A673 (cell line): ENCODE measurements around the gene NCKAP5. TPM values are rescaled to one million over a fixed set of nuclear protein-coding genes. Genes with fewer than 3 reads are reported as not detected.

ENCODE experiments used
- BruUV-seq: library from RNA; stranded (reverse); fragments of 400-500 nt; replicated peaks from 2 replicates; lab custom pipeline; 2021; lab: Mats Ljungman, UMichigan
- CTCF ChIA-PET: fragments of 300-600 bp; sonication (Branson Sonifier 250); formaldehyde crosslinking; loops from one replicate; lab custom pipeline; 2022; ENCODE audit warnings: antibody characterized with exemption; lab: Charles Lee
- POLR2A ChIA-PET: fragments of 300-600 bp; sonication (Branson Sonifier 250); formaldehyde crosslinking; loops from one replicate; lab custom pipeline; 2022; ENCODE audit warnings: antibody characterized with exemption; ENCODE audit not compliant: low non-redundant PET; lab: Charles Lee
- DNase-seq: peaks from one replicate; pipeline ENCODE4 v3.0.0-alpha.2; 2015; ENCODE audit warnings: low spot score
- H3K27ac ChIP-seq: fragments of 200-600 bp; sonication (generic); 2 replicates; pipeline ENCODE4 v1.5.1; 2016; ENCODE audit warnings: mixed run types, low read depth, mild to moderate bottlenecking, mixed read lengths, antibody characterized with exemption, low read length; ENCODE audit not compliant: poor library complexity, severe bottlenecking
- H3K27me3 ChIP-seq: fragments of 200-600 bp; sonication (generic); replicated peaks from 2 replicates; pipeline ENCODE4 v1.6.1; 2017; ENCODE audit warnings: mixed run types, low read depth, mild to moderate bottlenecking, mixed read lengths, antibody characterized with exemption, low read length; ENCODE audit not compliant: insufficient read depth, poor library complexity
- H3K36me3 ChIP-seq: fragments of 200-600 bp; sonication (generic); 2 replicates; pipeline ENCODE4 v1.6.1; 2016; ENCODE audit warnings: mixed run types, mild to moderate bottlenecking, mixed read lengths, antibody characterized with exemption, low read length; ENCODE audit not compliant: insufficient read depth, poor library complexity, severe bottlenecking
- H3K4me1 ChIP-seq: fragments of 200-600 bp; sonication (generic); 2 replicates; pipeline ENCODE4 v1.6.1; 2017; ENCODE audit warnings: mixed run types, mild to moderate bottlenecking, mixed read lengths, antibody characterized with exemption, low read length; ENCODE audit not compliant: insufficient read depth, poor library complexity, severe bottlenecking
- H3K4me3 ChIP-seq: fragments of 200-600 bp; sonication (generic); 2 replicates; pipeline ENCODE4 v1.5.1; 2016; ENCODE audit warnings: low read depth, mixed run types, mild to moderate bottlenecking, mixed read lengths, low read length; ENCODE audit not compliant: poor library complexity, severe bottlenecking
- H3K9me3 ChIP-seq: fragments of 200-600 bp; sonication (generic); 2 replicates; pipeline ENCODE4 v1.6.1; 2016; ENCODE audit warnings: mixed run types, low read depth, mild to moderate bottlenecking, mixed read lengths, antibody characterized with exemption, low read length; ENCODE audit not compliant: poor library complexity, severe bottlenecking
- EZH2 ChIP-seq: fragments of 200-600 bp; sonication (generic); IDR thresholded peaks from 2 replicates; pipeline ENCODE4 v1.6.1; 2017; ENCODE audit warnings: borderline replicate concordance, low read depth, mild to moderate bottlenecking, mixed read lengths, antibody characterized with exemption, low read length; ENCODE audit not compliant: poor library complexity, severe bottlenecking
- intact Hi-C: fragments of 100-400 bp; cut with micrococcal nuclease; formaldehyde crosslinking; loops from one replicate; pipeline ENCODE4 v1.10.0; 2022; ENCODE audit not compliant: unreplicated experiment
- total RNA-seq: library from RNA; stranded (reverse); gene quantifications from 2 replicates; pipeline ENCODE4 v1.2.3, GENCODE V29; 2021
- TF ChIP-seq, protein P1 (sequence below): fragments of 300-800, 200-600 bp; sonication (generic); conservative IDR thresholded peaks from 2 replicates; pipeline ENCODE4 v1.5.1; 2017; ENCODE audit warnings: low read depth, mild to moderate bottlenecking, antibody characterized with exemption, low read length, moderate library complexity, mixed read lengths

NCKAP5 gene
- total RNA-seq, 1 experiment from 2014 or later = 26.6 TPM

DNA sequence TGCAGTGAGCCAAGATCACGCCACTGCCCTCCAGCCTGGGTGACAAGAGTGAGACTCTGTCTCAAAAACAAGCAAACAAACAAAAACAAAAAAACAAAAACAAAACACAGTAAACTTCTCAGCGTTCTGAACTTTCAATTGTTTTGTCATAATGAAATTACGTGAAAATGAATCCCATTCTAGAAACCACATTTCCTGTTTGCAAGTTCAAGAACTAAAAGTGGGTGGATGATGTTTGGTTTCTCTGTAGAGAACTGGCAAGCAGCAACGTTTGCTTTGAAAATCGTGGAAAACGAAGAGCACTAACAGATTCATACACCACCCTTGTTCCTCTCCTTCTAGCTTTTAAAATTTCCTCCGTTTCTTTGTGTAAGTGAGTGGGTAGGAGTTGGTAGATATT, 672.2 kb downstream of the NCKAP5 start:
- BruUV-seq = no TSS peak
- no peak for DNase-seq
- no peaks in the 10 kb centered on the region for H3K27me3 ChIP-seq
- no peaks in the 10 kb centered on the region for H3K36me3 ChIP-seq
- ChIA-PET POLR2A (interaction anchor here (0.6 kb wide), 1 partner anchor 145 kb away, joined by 3 read pairs; no protein-coding TSS in a partner anchor), CTCF (no interaction called here)
- H3K27ac ChIP-seq = no peak overlapping the region
- no peaks in the 10 kb centered on the region for H3K9me3 ChIP-seq
- no peak overlapping the region for H3K4me3 ChIP-seq
- no peaks in the 10 kb centered on the region for H3K4me1 ChIP-seq
- intact Hi-C loops = no loop called here
- TF ChIP-seq EZH2 = no peak
- TF ChIP-seq, protein P1, sequence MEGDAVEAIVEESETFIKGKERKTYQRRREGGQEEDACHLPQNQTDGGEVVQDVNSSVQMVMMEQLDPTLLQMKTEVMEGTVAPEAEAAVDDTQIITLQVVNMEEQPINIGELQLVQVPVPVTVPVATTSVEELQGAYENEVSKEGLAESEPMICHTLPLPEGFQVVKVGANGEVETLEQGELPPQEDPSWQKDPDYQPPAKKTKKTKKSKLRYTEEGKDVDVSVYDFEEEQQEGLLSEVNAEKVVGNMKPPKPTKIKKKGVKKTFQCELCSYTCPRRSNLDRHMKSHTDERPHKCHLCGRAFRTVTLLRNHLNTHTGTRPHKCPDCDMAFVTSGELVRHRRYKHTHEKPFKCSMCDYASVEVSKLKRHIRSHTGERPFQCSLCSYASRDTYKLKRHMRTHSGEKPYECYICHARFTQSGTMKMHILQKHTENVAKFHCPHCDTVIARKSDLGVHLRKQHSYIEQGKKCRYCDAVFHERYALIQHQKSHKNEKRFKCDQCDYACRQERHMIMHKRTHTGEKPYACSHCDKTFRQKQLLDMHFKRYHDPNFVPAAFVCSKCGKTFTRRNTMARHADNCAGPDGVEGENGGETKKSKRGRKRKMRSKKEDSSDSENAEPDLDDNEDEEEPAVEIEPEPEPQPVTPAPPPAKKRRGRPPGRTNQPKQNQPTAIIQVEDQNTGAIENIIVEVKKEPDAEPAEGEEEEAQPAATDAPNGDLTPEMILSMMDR = no peak

DNA sequence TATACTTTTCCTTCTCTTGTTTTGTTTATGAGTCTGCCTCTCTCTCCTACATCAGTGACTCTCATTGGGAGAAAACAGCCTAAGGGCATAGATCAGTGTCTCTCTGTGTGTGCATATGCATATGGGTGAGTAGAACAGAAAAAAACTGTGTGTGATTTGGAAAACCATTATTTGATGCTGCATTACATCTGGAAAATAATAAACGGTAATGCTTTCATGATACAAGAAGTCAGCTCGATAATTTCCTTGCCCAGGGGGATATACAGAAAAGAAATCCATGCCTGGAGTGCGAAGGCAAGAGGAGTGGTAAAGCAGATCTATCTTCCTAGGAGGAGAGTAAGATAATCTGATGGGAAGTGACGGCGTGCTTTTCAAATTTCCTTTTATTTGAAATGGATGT, 676.8 kb downstream of the NCKAP5 start:
- H3K27ac ChIP-seq = no peak overlapping the region
- no peaks in the 10 kb centered on the region for H3K9me3 ChIP-seq
- TF ChIP-seq, protein P1 = no peak
- TF ChIP-seq EZH2 = no peak
- no peak for DNase-seq
- H3K36me3 ChIP-seq = no peaks in the 10 kb centered on the region
- POLR2A ChIA-PET = no interaction called here
- no peaks in the 10 kb centered on the region for H3K4me1 ChIP-seq
- H3K4me3 ChIP-seq = no peak overlapping the region
- no TSS peak for BruUV-seq
- H3K27me3 ChIP-seq = no peaks in the 10 kb centered on the region
- intact Hi-C loops = no loop called here
- CTCF ChIA-PET = no interaction called here

DNA sequence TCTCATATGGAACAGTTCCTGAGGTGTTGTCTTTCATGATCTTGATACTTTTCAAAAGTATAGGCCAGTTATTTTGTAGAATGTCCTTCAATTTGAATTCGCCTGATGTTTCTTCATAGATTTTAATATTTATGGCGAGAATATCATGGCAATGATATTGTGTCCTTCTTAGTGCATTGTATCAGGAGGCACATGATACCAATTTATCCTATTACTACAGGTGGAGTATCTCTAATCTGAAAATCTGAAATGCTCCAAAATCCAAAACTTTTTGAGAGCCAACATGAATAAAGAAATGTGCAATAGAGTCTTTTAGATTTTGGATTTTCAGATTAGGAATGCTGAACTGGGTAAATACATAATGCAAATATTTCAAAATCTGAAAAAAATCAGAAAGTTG, 681.7 kb downstream of the NCKAP5 start:
- CTCF ChIA-PET = no interaction called here
- no peaks in the 10 kb centered on the region for H3K27me3 ChIP-seq
- BruUV-seq = no TSS peak
- H3K4me3 ChIP-seq = no peak overlapping the region
- intact Hi-C loops = no loop called here
- POLR2A ChIA-PET = no interaction called here
- no peaks in the 10 kb centered on the region for H3K36me3 ChIP-seq
- no peak for DNase-seq
- peaks cover 7% of the 10 kb centered on the region for H3K4me1 ChIP-seq
- H3K9me3 ChIP-seq = no peaks in the 10 kb centered on the region
- no peak overlapping the region for H3K27ac ChIP-seq
- TF ChIP-seq, protein P1 = no peak
- no peak for TF ChIP-seq EZH2
